Activated CD8-positive, alpha-beta memory T cell treated with anti-CD3 and anti-CD28 coated beads, Interleukin-2, amount 50 U/mL, for 1 hour (primary cell): ENCODE data around the gene DUSP12.
"Not testable (repeated sequence)": the region's sequence is repeated elsewhere in the genome, so short reads cannot be mapped to it uniquely, and the experiment has no call there.

Experiments
- DNase-seq: peaks from one replicate; pipeline ENCODE4 v3.0.0-alpha.2; 2020; ENCODE audit errors: extremely low read depth

DUSP12 gene

GRCh38 chr1:161749509-161750407 lies at the start of gene DUSP12:
Gene DUSP12 (plus strand): TSS chr1:161749786. CDS start chr1:161749802, 16 bp downstream.
- peak; percentile 66 for DNase-seq

GRCh38 chr1:161702250-161702649 lies 47.3 kb upstream of the DUSP12 start:
- DNase-seq: no peak

- DNase-seq: no peak
Observed at GRCh38 chr1:161705537-161705936, 44.0 kb upstream of the DUSP12 start.

- DNase-seq: no peak
Observed at GRCh38 chr1:161706113-161706481, 43.5 kb upstream of the DUSP12 start.

- DNase-seq: no peak
Observed at GRCh38 chr1:161706482-161707347, 42.9 kb upstream of the DUSP12 start, which contains the start of gene FCRLA. Gene FCRLA (plus strand): TSS chr1:161707229. CDS start chr1:161707265, 36 bp downstream.

- no peak for DNase-seq
Observed at GRCh38 chr1:161707503-161707902, 42.1 kb upstream of the DUSP12 start.

DNA sequence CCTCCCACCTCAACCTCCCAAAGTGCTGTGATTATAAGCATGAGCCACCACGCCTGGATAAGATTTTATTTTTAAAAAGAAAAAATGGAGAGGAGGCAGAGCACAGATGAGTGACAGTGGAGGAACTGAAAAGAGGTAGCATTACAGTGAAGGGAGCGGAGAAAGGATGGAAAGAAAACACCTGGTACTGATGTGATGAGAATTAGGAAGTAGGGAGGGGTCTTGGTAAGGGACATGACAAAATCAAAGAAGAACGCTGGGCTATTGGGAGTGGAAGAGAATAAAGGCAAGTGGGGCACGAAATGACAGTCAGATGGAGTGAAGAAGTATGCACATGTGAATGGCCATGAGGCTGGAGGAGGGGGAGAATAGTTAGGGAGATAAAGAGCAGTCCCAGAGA lies 40.2 kb upstream of the DUSP12 start:
- no peak for DNase-seq

DNA sequence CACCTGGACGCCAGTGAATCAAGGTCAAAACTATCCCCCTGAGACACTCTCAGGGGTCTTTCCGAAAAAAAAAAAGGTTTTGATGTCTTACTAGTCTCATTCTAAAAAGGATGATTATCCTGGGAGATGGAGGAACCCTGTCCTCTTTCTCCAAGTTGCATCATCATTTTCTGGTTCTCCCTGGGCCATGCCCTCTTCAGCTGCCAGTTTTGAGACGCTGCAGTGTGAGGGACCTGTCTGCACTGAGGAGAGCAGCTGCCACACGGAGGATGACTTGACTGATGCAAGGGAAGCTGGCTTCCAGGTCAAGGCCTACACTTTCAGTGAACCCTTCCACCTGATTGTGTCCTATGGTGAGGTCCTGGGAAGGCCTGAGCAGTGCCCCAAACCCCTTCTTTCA lies 39.0 kb upstream of the DUSP12 start:
- no peak for DNase-seq

DNA sequence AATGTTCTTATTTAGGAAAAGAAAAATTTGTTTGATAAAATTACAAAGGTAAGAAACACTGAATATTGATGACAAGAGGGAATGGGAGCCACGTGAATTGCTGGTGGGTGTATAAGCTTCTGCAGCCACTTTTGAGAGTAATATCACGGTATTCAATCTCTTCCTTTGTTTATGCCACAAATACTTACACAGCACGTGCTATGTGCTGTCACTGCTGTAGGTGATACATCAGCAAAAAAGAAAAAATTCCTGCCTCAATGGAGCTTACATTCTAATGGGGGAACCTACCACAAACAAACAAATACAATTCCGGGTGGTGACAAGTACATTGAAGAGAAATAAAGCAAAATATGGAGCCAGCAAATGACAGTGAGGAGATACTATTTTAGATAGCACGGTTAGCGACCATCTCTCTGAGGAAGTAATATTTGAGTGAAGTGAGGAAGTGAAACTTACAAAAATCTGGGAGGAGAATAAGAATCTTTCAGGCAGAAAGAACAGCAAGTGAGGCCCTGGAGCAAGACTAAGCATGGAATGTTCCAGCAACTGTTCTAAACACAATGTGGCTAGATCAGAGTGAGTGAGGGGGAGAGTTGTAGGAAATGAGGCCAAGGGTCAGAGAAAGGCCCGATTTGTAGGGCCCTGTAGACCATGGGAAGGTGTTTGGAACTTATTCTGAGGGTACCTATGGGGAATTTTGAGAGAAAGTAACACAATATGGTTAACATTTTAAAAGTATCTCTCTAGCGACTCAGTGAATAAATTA lies 30.8 kb upstream of the DUSP12 start:
- no peak for DNase-seq

GRCh38 chr1:161719325-161719611 lies 30.3 kb upstream of the DUSP12 start:
- DNase-seq: no peak

DNA sequence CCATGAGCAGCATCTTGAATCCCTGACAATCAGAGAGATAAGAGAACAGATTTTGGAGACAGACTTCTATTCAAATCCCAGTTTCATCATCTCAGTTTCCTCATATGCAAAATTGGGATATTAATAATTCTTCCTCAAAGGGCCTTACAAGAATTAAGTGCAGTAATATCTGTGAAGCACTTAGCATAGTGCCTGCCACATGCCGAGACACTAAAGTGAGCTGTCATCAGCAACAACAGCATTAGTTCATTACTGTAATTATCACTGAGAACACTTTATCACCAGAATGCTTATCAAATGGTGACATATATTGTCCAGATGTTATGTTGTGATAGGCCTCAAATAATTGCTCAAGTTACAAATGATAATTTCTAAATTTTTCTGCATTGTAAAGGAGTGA lies 29.2 kb upstream of the DUSP12 start:
- DNase-seq: no peak

- no peak for DNase-seq
Observed at GRCh38 chr1:161720956-161721737, 28.4 kb upstream of the DUSP12 start, which contains the start of gene FCRLB. Gene FCRLB (plus strand): TSS chr1:161721544. CDS start chr1:161722673, 1,129 bp downstream.

DNA sequence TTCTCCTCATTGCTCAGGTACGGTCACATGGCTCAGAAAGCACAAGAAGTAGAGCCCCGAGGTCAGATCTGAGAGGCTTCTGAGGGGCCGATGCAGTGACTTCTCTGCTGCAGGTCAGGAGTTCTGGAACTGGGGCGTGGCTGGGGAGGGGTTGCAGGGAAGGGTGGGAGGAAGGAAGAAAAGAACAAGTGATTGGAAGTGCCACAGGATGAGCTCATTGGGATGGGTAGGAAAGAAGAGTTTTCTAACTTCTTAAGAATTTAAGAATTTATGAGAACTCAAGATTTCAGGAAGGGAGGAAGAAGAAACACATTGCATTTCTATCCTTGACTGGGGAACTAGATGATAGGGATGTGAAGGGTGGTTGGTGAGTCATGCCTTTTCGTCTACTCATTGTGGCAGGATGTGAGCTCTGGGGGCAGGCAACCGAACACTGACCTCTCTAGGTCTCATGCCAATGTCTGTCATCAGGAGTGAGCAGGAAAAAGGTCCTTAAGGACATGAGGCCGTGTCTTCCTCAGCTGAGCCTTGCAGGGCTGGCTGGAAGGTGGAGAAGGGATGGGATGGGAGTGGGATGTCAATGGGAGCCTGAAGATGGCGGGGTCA lies 27.7 kb upstream of the DUSP12 start:
- DNase-seq: no peak

GRCh38 chr1:161722406-161722805 lies 27.2 kb upstream of the DUSP12 start:
- DNase-seq: no peak

DNA sequence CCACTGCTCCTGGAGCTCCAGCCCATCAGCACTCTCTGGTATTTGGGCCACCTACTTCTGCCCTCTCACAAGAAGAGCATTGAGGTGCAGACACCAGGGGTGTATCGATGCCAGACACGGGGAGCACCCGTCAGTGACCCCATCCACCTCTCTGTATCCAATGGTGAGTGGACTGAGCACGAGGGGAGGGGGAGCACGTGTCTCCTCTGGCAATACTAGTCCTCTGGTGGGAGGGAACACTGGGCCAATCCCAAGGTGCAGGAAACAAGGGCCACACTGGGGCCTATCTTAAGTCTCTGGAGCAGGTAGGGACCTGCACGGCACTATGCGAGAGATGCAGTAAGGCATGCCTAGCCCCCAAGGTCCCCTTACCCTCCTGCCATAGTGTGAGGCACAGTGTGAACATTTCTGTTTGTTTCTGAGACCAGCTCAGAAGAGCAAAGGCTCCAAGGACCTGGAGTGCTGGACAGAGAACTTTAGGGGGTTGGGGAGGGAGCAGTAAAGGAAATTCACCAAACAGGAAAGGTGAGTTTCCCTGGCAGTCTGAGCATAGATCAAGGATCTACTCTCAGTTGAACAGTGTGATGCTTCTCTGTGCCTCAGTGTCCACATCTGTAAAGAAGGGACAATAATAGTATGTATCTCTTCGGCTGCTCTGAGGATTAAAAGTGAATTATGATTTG lies 26.0 kb upstream of the DUSP12 start:
- DNase-seq: no peak

- not testable (repeated sequence) for DNase-seq
Observed at GRCh38 chr1:161725258-161725907, 24.2 kb upstream of the DUSP12 start.

DNA sequence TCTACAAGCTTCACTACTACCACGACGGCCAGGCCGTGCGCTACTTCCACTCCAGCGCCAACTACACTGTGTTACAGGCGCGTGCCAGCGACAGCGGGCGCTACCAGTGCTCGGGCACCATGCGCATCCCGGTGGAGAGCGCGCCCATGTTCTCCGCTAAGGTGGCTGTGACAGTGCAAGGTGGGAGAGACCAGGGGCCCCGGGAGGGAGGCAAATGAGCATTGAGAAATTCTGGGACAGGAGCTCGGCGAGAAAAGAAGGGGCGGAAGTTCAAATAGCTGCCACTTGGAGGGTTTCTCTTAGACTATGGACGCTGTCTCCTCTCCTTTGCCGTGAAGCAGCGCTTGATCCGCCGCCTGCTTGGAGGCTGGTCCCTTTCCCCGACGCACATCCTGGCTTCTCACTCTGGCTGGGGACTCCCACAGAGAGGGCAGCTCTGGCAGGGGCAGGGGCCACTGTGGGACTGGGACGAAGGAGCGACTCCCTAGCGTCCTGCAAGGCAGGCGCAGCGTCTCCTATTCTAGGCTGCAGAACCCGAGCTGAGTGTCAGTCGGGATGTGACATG lies 23.6 kb upstream of the DUSP12 start:
- no peak for DNase-seq

- peak; percentile 35 for DNase-seq
Observed at GRCh38 chr1:161726473-161727255, 22.9 kb upstream of the DUSP12 start.
